SK-N-SH treated with all-trans-retinoic acid at 6 μM for 48 hours (cell line): ENCODE data around the gene EXOC3.
"Not testable (repeated sequence)": the region's sequence is repeated elsewhere in the genome, so short reads cannot be mapped to it uniquely, and the experiment has no call there.

Experiments
- ATAC-seq: fragments of 200-7000 bp; cut with Tn5 transposase; 3 replicates; pipeline ENCODE4 v1.9.1; 2020; ENCODE audit warnings: mild to moderate bottlenecking, moderate library complexity
- ARNTL ChIP-seq: fragments of 450-650 bp; formaldehyde crosslinking; IDR thresholded peaks from 2 replicates; pipeline ENCODE4 v1.5.0; 2020; ENCODE audit warnings: low read depth, mild to moderate bottlenecking, moderate library complexity, borderline replicate concordance
- BACH2 ChIP-seq: fragments of 250-450 bp; sonication (Bioruptor Pico); IDR thresholded peaks from 2 replicates; pipeline ENCODE4 v1.9.0; 2021; ENCODE audit warnings: mild to moderate bottlenecking, borderline replicate concordance
- CREB5 ChIP-seq: fragments of 250-450 bp; sonication (Bioruptor Pico); IDR thresholded peaks from 2 replicates; pipeline ENCODE4 v1.5.1; 2020; ENCODE audit warnings: low read depth, mild to moderate bottlenecking, moderate library complexity
- CSDC2 ChIP-seq: fragments of 250-450 bp; sonication (Bioruptor Pico); IDR thresholded peaks from 2 replicates; pipeline ENCODE4 v1.5.0; 2020; ENCODE audit warnings: mild to moderate bottlenecking, moderate library complexity
- CSRNP3 ChIP-seq: fragments of 250-450 bp; sonication (Bioruptor Pico); IDR thresholded peaks from 2 replicates; pipeline ENCODE4 v1.5.1; 2021; ENCODE audit warnings: mild to moderate bottlenecking, moderate library complexity
- ESRRG ChIP-seq: fragments of 250-450 bp; sonication (Bioruptor Pico); IDR thresholded peaks from 2 replicates; pipeline ENCODE4 v1.6.1; 2021; ENCODE audit warnings: mild to moderate bottlenecking
- GLIS3 ChIP-seq: fragments of 250-450 bp; sonication (Bioruptor Pico); IDR thresholded peaks from 2 replicates; pipeline ENCODE4 v1.5.0; 2020; ENCODE audit warnings: mild to moderate bottlenecking, moderate library complexity
- ISL1 ChIP-seq: fragments of 250-450 bp; sonication (Bioruptor Pico); IDR thresholded peaks from 2 replicates; pipeline ENCODE4 v2.1.2; 2022; ENCODE audit warnings: mild to moderate bottlenecking, moderate library complexity
- OSR1 ChIP-seq: fragments of 250-450 bp; sonication (Bioruptor Pico); IDR thresholded peaks from 2 replicates; pipeline ENCODE4 v1.8.0; 2022; ENCODE audit warnings: moderate library complexity, mild to moderate bottlenecking, inconsistent platforms
- PATZ1 ChIP-seq: fragments of 250-450 bp; sonication (Bioruptor Pico); IDR thresholded peaks from 2 replicates; pipeline ENCODE4 v1.8.0; 2020; ENCODE audit warnings: mild to moderate bottlenecking, moderate library complexity, borderline replicate concordance
- POU6F1 ChIP-seq: fragments of 250-450 bp; sonication (Bioruptor Pico); IDR thresholded peaks from 2 replicates; pipeline ENCODE4 v1.8.0; 2021; ENCODE audit warnings: low read depth, mild to moderate bottlenecking, moderate library complexity, borderline replicate concordance
- PPARA ChIP-seq: fragments of 250-450 bp; sonication (Bioruptor Pico); IDR thresholded peaks from 2 replicates; pipeline ENCODE4 v1.5.0; 2020; ENCODE audit warnings: mild to moderate bottlenecking, borderline replicate concordance
- RARB ChIP-seq: fragments of 250-450 bp; sonication (Bioruptor Pico); IDR thresholded peaks from 2 replicates; pipeline ENCODE4 v1.8.0; 2021; ENCODE audit warnings: mild to moderate bottlenecking, moderate library complexity
- SNAI2 ChIP-seq: fragments of 250-450 bp; sonication (Bioruptor Pico); IDR thresholded peaks from 2 replicates; pipeline ENCODE4 v1.5.0; 2020; ENCODE audit warnings: mild to moderate bottlenecking, moderate library complexity
- TOX ChIP-seq: fragments of 250-450 bp; sonication (Bioruptor Pico); IDR thresholded peaks from 2 replicates; pipeline ENCODE4 v1.8.0; 2021; ENCODE audit warnings: mild to moderate bottlenecking, moderate library complexity, borderline replicate concordance
- TSHZ2 ChIP-seq: fragments of 250-450 bp; sonication (Bioruptor Pico); IDR thresholded peaks from 2 replicates; pipeline ENCODE4 v1.5.0; 2020; ENCODE audit warnings: mild to moderate bottlenecking, moderate library complexity
- ZFP3 ChIP-seq: fragments of 250-450 bp; sonication (Bioruptor Pico); IDR thresholded peaks from 2 replicates; pipeline ENCODE4 v1.5.0; 2020; ENCODE audit warnings: mild to moderate bottlenecking, moderate library complexity
- ZFP30 ChIP-seq: fragments of 450-650 bp; formaldehyde crosslinking; IDR thresholded peaks from 2 replicates; pipeline ENCODE4 v1.5.0; 2022; ENCODE audit warnings: mild to moderate bottlenecking, moderate library complexity
- ZNF565 ChIP-seq: fragments of 450-650 bp; formaldehyde crosslinking; conservative IDR thresholded peaks from 2 replicates; pipeline ENCODE4 v1.5.0; 2020; ENCODE audit warnings: low read depth, mild to moderate bottlenecking, moderate library complexity
- ZNF8 ChIP-seq: fragments of 450-650 bp; formaldehyde crosslinking; IDR thresholded peaks from 2 replicates; pipeline ENCODE4 v1.5.0; 2020; ENCODE audit warnings: mild to moderate bottlenecking, moderate library complexity

Gene EXOC3

GRCh38 chr5:401146-402034 is 41.6 kb upstream of the EXOC3 start:
- no peak for ATAC-seq
- TF ChIP-seq ZNF8 (CRISPR knock-in tag), result no peak
- TF ChIP-seq PATZ1 (CRISPR knock-in tag), result no peak
- no peak for TF ChIP-seq TSHZ2 (CRISPR knock-in tag)
- no peak for TF ChIP-seq GLIS3 (CRISPR knock-in tag)
- TF ChIP-seq POU6F1 (CRISPR knock-in tag), result no peak
- TF ChIP-seq PPARA (CRISPR knock-in tag), result no peak
- TF ChIP-seq SNAI2 (CRISPR knock-in tag), result no peak

- not testable (repeated sequence) for ATAC-seq
These were observed 40.8 kb upstream of the EXOC3 start for GRCh38 chr5:402219-402614.

GRCh38 chr5:402615-403359 is 40.2 kb upstream of the EXOC3 start:
- no peak for ATAC-seq
- TF ChIP-seq ZFP3 (CRISPR knock-in tag) (no peak), ARNTL (CRISPR knock-in tag) (no peak), PPARA (CRISPR knock-in tag) (no peak), ESRRG (CRISPR knock-in tag) (no peak), RARB (CRISPR knock-in tag) (no peak), TOX (no peak), CSRNP3 (CRISPR knock-in tag) (no peak), OSR1 (CRISPR knock-in tag) (no peak), ZNF565 (no peak), SNAI2 (CRISPR knock-in tag) (no peak), TSHZ2 (CRISPR knock-in tag) (no peak), BACH2 (no peak), ZNF8 (CRISPR knock-in tag) (no peak), ISL1 (CRISPR knock-in tag) (no peak), ZFP30 (CRISPR knock-in tag) (no peak), POU6F1 (CRISPR knock-in tag) (no peak), CREB5 (CRISPR knock-in tag) (no peak), CSDC2 (CRISPR knock-in tag) (no peak)
